A673 (cell line): ENCODE measurements around the gene CDH23. TPM values are rescaled to one million over a fixed set of nuclear protein-coding genes. Genes with fewer than 3 reads are reported as not detected.

Source experiments
- BruUV-seq: library from RNA; stranded (reverse); fragments of 400-500 nt; replicated peaks from 2 replicates; lab custom pipeline; 2021; lab: Mats Ljungman, UMichigan
- CTCF ChIA-PET: fragments of 300-600 bp; sonication (Branson Sonifier 250); formaldehyde crosslinking; loops from one replicate; lab custom pipeline; 2022; ENCODE audit warnings: antibody characterized with exemption; lab: Charles Lee
- POLR2A ChIA-PET: fragments of 300-600 bp; sonication (Branson Sonifier 250); formaldehyde crosslinking; loops from one replicate; lab custom pipeline; 2022; ENCODE audit warnings: antibody characterized with exemption; ENCODE audit not compliant: low non-redundant PET; lab: Charles Lee
- DNase-seq: peaks from one replicate; pipeline ENCODE4 v3.0.0-alpha.2; 2015; ENCODE audit warnings: low spot score
- H3K27ac ChIP-seq: fragments of 200-600 bp; sonication (generic); 2 replicates; pipeline ENCODE4 v1.5.1; 2016; ENCODE audit warnings: mixed run types, low read depth, mild to moderate bottlenecking, mixed read lengths, antibody characterized with exemption, low read length; ENCODE audit not compliant: poor library complexity, severe bottlenecking
- H3K27me3 ChIP-seq: fragments of 200-600 bp; sonication (generic); replicated peaks from 2 replicates; pipeline ENCODE4 v1.6.1; 2017; ENCODE audit warnings: mixed run types, low read depth, mild to moderate bottlenecking, mixed read lengths, antibody characterized with exemption, low read length; ENCODE audit not compliant: insufficient read depth, poor library complexity
- H3K36me3 ChIP-seq: fragments of 200-600 bp; sonication (generic); 2 replicates; pipeline ENCODE4 v1.6.1; 2016; ENCODE audit warnings: mixed run types, mild to moderate bottlenecking, mixed read lengths, antibody characterized with exemption, low read length; ENCODE audit not compliant: insufficient read depth, poor library complexity, severe bottlenecking
- H3K4me1 ChIP-seq: fragments of 200-600 bp; sonication (generic); 2 replicates; pipeline ENCODE4 v1.6.1; 2017; ENCODE audit warnings: mixed run types, mild to moderate bottlenecking, mixed read lengths, antibody characterized with exemption, low read length; ENCODE audit not compliant: insufficient read depth, poor library complexity, severe bottlenecking
- H3K4me3 ChIP-seq: fragments of 200-600 bp; sonication (generic); 2 replicates; pipeline ENCODE4 v1.5.1; 2016; ENCODE audit warnings: low read depth, mixed run types, mild to moderate bottlenecking, mixed read lengths, low read length; ENCODE audit not compliant: poor library complexity, severe bottlenecking
- H3K9me3 ChIP-seq: fragments of 200-600 bp; sonication (generic); 2 replicates; pipeline ENCODE4 v1.6.1; 2016; ENCODE audit warnings: mixed run types, low read depth, mild to moderate bottlenecking, mixed read lengths, antibody characterized with exemption, low read length; ENCODE audit not compliant: poor library complexity, severe bottlenecking
- EZH2 ChIP-seq: fragments of 200-600 bp; sonication (generic); IDR thresholded peaks from 2 replicates; pipeline ENCODE4 v1.6.1; 2017; ENCODE audit warnings: borderline replicate concordance, low read depth, mild to moderate bottlenecking, mixed read lengths, antibody characterized with exemption, low read length; ENCODE audit not compliant: poor library complexity, severe bottlenecking
- intact Hi-C: fragments of 100-400 bp; cut with micrococcal nuclease; formaldehyde crosslinking; loops from one replicate; pipeline ENCODE4 v1.10.0; 2022; ENCODE audit not compliant: unreplicated experiment
- total RNA-seq: library from RNA; stranded (reverse); gene quantifications from 2 replicates; pipeline ENCODE4 v1.2.3, GENCODE V29; 2021
- TF ChIP-seq, protein P1 (sequence below): fragments of 300-800, 200-600 bp; sonication (generic); conservative IDR thresholded peaks from 2 replicates; pipeline ENCODE4 v1.5.1; 2017; ENCODE audit warnings: low read depth, mild to moderate bottlenecking, antibody characterized with exemption, low read length, moderate library complexity, mixed read lengths

CDH23 gene
- total RNA-seq, 1 experiment from 2014 or later, result 49.7 TPM

DNA sequence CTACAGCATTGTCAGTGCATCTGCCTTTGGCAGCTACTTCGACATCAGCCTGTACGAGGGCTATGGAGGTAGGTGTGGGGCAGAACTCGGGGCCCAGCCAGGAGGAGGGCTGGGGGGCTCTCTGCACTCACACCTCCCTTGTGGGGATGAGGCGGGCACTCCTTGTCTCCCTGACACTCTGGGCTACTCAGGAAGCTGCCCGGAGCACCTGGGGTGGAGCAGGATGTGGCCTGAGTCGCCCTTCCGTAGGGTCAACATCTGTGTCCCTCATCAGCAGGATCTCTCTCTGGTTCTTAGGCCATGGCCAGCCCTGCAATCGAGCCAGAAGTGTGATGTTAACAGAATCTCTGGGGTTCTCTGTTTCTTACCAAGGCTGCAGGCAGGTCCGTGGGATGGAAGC lies 282.7 kb downstream of the CDH23 start:
- H3K9me3 ChIP-seq, result no peaks in the 10 kb centered on the region
- CTCF ChIA-PET, result no interaction called here
- TF ChIP-seq, protein P1, sequence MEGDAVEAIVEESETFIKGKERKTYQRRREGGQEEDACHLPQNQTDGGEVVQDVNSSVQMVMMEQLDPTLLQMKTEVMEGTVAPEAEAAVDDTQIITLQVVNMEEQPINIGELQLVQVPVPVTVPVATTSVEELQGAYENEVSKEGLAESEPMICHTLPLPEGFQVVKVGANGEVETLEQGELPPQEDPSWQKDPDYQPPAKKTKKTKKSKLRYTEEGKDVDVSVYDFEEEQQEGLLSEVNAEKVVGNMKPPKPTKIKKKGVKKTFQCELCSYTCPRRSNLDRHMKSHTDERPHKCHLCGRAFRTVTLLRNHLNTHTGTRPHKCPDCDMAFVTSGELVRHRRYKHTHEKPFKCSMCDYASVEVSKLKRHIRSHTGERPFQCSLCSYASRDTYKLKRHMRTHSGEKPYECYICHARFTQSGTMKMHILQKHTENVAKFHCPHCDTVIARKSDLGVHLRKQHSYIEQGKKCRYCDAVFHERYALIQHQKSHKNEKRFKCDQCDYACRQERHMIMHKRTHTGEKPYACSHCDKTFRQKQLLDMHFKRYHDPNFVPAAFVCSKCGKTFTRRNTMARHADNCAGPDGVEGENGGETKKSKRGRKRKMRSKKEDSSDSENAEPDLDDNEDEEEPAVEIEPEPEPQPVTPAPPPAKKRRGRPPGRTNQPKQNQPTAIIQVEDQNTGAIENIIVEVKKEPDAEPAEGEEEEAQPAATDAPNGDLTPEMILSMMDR, result no peak
- no peak for TF ChIP-seq EZH2
- no peaks in the 10 kb centered on the region for H3K27me3 ChIP-seq
- POLR2A ChIA-PET, result no interaction called here
- H3K4me1 ChIP-seq, result no peaks in the 10 kb centered on the region
- no peak for DNase-seq
- H3K36me3 ChIP-seq, result peaks cover 4% of the 10 kb centered on the region
- H3K27ac ChIP-seq, result no peak overlapping the region
- BruUV-seq, result no TSS peak
- intact Hi-C loops, result no loop called here
- no peak overlapping the region for H3K4me3 ChIP-seq

DNA sequence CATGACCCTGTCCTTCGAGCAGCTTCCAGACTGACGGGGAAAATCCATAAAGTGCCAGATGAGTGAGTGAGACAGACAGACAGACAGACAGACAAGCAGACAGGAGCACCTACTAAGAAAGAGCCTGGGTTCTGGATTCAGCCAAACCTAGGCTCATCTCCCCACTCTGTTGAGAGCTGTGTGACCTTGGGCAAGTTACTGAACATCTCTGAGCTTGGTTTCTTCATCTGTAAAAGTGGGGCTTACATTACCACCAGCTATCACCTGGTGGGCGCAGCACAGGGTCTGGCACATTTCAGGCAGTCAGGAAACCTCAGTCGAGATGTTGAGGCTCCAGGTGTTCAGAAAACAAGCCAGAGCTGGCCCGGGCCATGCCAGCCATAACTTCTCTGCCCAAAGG lies 285.3 kb downstream of the CDH23 start:
- DNase-seq, result no peak
- Histone ChIP-seq H3K27ac (no peak overlapping the region), H3K9me3 (no peaks in the 10 kb centered on the region), H3K36me3 (peaks cover 4% of the 10 kb centered on the region), H3K4me1 (no peaks in the 10 kb centered on the region), H3K27me3 (no peaks in the 10 kb centered on the region), H3K4me3 (no peak overlapping the region)
- TF ChIP-seq, protein P1, result no peak
- TF ChIP-seq EZH2, result no peak
- BruUV-seq, result no TSS peak
- intact Hi-C loops, result no loop called here
- ChIA-PET POLR2A (no interaction called here), CTCF (no interaction called here)

DNA sequence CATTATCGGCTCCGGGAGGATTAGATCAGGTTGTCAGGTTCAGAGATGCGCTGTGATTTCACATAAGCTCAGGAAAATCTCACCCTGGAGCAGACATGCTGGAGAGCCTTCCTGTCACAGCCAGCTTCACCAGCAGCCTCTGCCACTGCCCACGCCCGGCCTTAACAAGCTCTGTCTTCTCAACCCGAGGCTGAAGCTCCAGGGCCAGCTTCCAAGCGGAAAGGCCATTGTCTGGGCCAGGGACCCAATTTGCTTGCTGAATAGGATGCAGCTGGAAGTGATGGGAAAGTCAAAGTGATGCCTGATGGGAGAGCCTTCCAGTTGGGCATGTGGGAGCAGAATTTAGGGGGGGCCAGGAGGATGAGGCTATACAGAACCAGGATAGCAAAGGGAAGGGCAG lies 286.6 kb downstream of the CDH23 start:
- BruUV-seq, result no TSS peak

More for the DNA sequence above, 286.6 kb downstream of the CDH23 start:
- no peak for TF ChIP-seq EZH2
- TF ChIP-seq, protein P1, result no peak
- intact Hi-C loops, result no loop called here
- no peak for DNase-seq
- no peak overlapping the region for H3K27ac ChIP-seq
- peaks cover 4% of the 10 kb centered on the region for H3K36me3 ChIP-seq
- H3K9me3 ChIP-seq, result no peaks in the 10 kb centered on the region
- POLR2A ChIA-PET, result no interaction called here
- H3K4me3 ChIP-seq, result no peak overlapping the region
- H3K27me3 ChIP-seq, result no peaks in the 10 kb centered on the region
- CTCF ChIA-PET, result no interaction called here
- H3K4me1 ChIP-seq, result no peaks in the 10 kb centered on the region
